ENCODE measurements around the gene ZNF777.

GRCh38 chr7:149476791-149477190 lies 15.9 kb upstream of the ZNF777 start:
- TF ChIP-seq CTCF (IDR thresholded peaks at IDR 0.05; ENCODE audit: poor library complexity) (no peak), EZH2 (IDR thresholded peaks at IDR 0.05; ENCODE audit: borderline replicate concordance) (no peak)
